GM23248 (cell line): ENCODE data around the gene ABCC1.

Source experiments
- EZH2 ChIP-seq: fragments of 200-600 bp; sonication (generic); IDR thresholded peaks from 2 replicates; pipeline ENCODE4 v1.6.1; 2018; ENCODE audit warnings: antibody characterized with exemption, mild to moderate bottlenecking; ENCODE audit not compliant: insufficient read depth, poor library complexity, severe bottlenecking
- EZH2phosphoT487 ChIP-seq: fragments of 200-600 bp; sonication (generic); IDR thresholded peaks from 2 replicates; pipeline ENCODE4 v1.6.1; 2018; ENCODE audit warnings: antibody characterized with exemption, moderate library complexity, mild to moderate bottlenecking, low read depth; ENCODE audit not compliant: insufficient read depth

DNA sequence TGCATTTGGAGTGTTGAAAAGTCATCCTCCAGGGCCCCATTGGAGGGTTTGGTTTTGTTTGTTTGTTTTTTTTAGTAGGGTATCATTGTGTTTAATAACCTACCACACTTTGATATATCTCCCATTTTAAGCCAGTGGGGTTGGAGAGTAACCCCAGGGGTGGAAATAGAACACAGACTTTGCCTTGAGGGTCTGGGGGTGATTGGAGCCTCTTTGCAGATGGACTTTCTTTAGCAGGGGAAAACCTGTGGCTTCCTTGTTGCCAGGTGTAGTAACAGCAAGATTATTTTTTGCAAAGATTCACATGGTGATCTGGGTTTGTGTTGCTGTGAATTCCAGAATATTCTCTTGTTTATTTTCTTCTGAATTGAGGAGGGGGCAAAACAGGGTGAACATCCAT, 1.5 kb downstream of the ABCC1 start:
- TF ChIP-seq EZH2 (no peak), EZH2phosphoT487 (no peak)
